SK-N-SH (cell line): ENCODE data around the gene TNFRSF18. TPM values are rescaled to one million over a fixed set of nuclear protein-coding genes. Genes with fewer than 3 reads are reported as not detected.

ENCODE experiments used
- CTCF ChIA-PET: fragments of 300-600, 350-600 bp; formaldehyde crosslinking; extraction: SDS; loops from one replicate; lab custom pipeline; 2021; lab: Yijun Ruan, JAX
- POLR2A ChIA-PET: fragments of 350-600 bp; sonication (Branson Sonifier 250); formaldehyde crosslinking; extraction: SDS; loops from one replicate; lab custom pipeline; 2020; ENCODE audit warnings: antibody characterized with exemption, inconsistent platforms; lab: Yijun Ruan, JAX
- DNase-seq: peaks from one replicate; pipeline ENCODE4 v3.0.0; 2012
- H2AFZ ChIP-seq: fragments of 200-600 bp; sonication (generic); 2 replicates; pipeline ENCODE4 v1.8.1; 2016; ENCODE audit warnings: antibody characterized with exemption, mild to moderate bottlenecking, low read depth
- H3F3A ChIP-seq: fragments of 200-600 bp; sonication (generic); replicated peaks from 2 replicates; pipeline ENCODE3; 2016; ENCODE audit warnings: antibody characterized with exemption, mild to moderate bottlenecking; ENCODE audit not compliant: insufficient read depth
- H3K27ac ChIP-seq, 2 experiments: fragments of 200-500 bp in 1 of 2; fragments of 200-600 bp in 1 of 2; sonication (Bioruptor generic) in 1 of 2; sonication (generic), shearing (Covaris generic) in 1 of 2; 2 replicates each; pipeline versions ENCODE4 v1.5.1 to v1.6.1; 2014 to 2016; ENCODE audit warnings: low read depth in 2 of 2, inconsistent platforms in 1 of 2, low read length in 1 of 2, mild to moderate bottlenecking in 1 of 2, mixed read lengths in 1 of 2
- H3K27me3 ChIP-seq: fragments of 200-600 bp; sonication (generic), shearing (Covaris generic); 2 replicates; pipeline ENCODE4 v1.6.1; 2016; ENCODE audit warnings: mixed run types; ENCODE audit not compliant: insufficient read depth
- H3K36me3 ChIP-seq, 2 experiments: fragments of 200-500 bp in 1 of 2; fragments of 200-600 bp in 1 of 2; sonication (Bioruptor generic) in 1 of 2; sonication (generic) in 1 of 2; replicated peaks in 1 of 2; 2 replicates each; pipeline versions ENCODE3 to v1.5.1; 2014 to 2016; ENCODE audit warnings: low read length in 1 of 2, mild to moderate bottlenecking in 1 of 2; ENCODE audit not compliant: insufficient read depth in 2 of 2, control insufficient read depth in 1 of 2
- H3K4me1 ChIP-seq, 2 experiments: fragments of 200-500 bp in 1 of 2; fragments of 200-600 bp in 1 of 2; sonication (Bioruptor generic) in 1 of 2; sonication (generic), shearing (Covaris generic) in 1 of 2; 2 replicates each; pipeline versions ENCODE4 v1.5.1 to v1.6.1; 2014 to 2016; ENCODE audit warnings: low read depth in 1 of 2, low read length in 1 of 2, mixed run types in 1 of 2; ENCODE audit not compliant: insufficient read depth in 2 of 2, control insufficient read depth in 1 of 2
- H3K4me2 ChIP-seq: fragments of 200-600 bp; sonication (generic), shearing (Covaris generic); 2 replicates; pipeline ENCODE4 v1.6.1; 2017; ENCODE audit warnings: mixed run types
- H3K4me3 ChIP-seq, 2 experiments: fragments of 200-500 bp in 1 of 2; fragments of 200-600 bp in 1 of 2; sonication (Bioruptor generic) in 1 of 2; sonication (generic), shearing (Covaris generic) in 1 of 2; 2 replicates each; pipeline versions ENCODE4 v1.5.1 to v1.8.1; 2014 to 2016; ENCODE audit warnings: low read depth in 2 of 2, inconsistent platforms in 1 of 2, low read length in 1 of 2, mild to moderate bottlenecking in 1 of 2, mixed read lengths in 1 of 2, moderate library complexity in 1 of 2
- H3K79me2 ChIP-seq: fragments of 200-600 bp; sonication (generic); 2 replicates; pipeline ENCODE4 v1.8.1; 2017; ENCODE audit warnings: mild to moderate bottlenecking; ENCODE audit not compliant: insufficient read depth
- H3K9ac ChIP-seq: fragments of 200-600 bp; sonication (generic); 2 replicates; pipeline ENCODE4 v1.6.1; 2017; ENCODE audit warnings: mixed run types
- H3K9me2 ChIP-seq: fragments of 200-600 bp; sonication (generic); 2 replicates; pipeline ENCODE4 v1.6.1; 2017; ENCODE audit warnings: mixed run types
- H3K9me3 ChIP-seq: fragments of 200-600 bp; sonication (generic); 2 replicates; pipeline ENCODE4 v1.6.1; 2017; ENCODE audit warnings: mixed run types, mild to moderate bottlenecking, moderate library complexity
- H4K20me1 ChIP-seq: fragments of 200-600 bp; sonication (generic); 2 replicates; pipeline ENCODE4 v1.6.1; 2017; ENCODE audit warnings: mild to moderate bottlenecking, mixed run types; ENCODE audit not compliant: insufficient read depth
- FOSL2 ChIP-seq: IDR thresholded peaks from 2 replicates; pipeline ENCODE4 v1.4.0; 2012; ENCODE audit warnings: low read depth, mild to moderate bottlenecking, moderate library complexity, borderline replicate concordance
- FOXJ3 ChIP-seq: sonication (generic); formaldehyde crosslinking; IDR thresholded peaks from 2 replicates; pipeline ENCODE4 v1.5.1; 2020; ENCODE audit warnings: mild to moderate bottlenecking, missing genetic modification reagents
- FOXM1 ChIP-seq: IDR thresholded peaks from 2 replicates; pipeline ENCODE4 v1.4.0; 2012; ENCODE audit warnings: low read depth, mild to moderate bottlenecking
- GABPA ChIP-seq: IDR thresholded peaks from 2 replicates; pipeline ENCODE4 v1.4.0; 2012; ENCODE audit warnings: low read depth, mild to moderate bottlenecking
- GATA2 ChIP-seq: sonication (generic); formaldehyde crosslinking; IDR thresholded peaks from 2 replicates; pipeline ENCODE4 v1.5.0; 2020; ENCODE audit warnings: mild to moderate bottlenecking, missing genetic modification reagents
- IRF3 ChIP-seq: fragments of 150-350 bp; IDR thresholded peaks from 2 replicates; pipeline ENCODE4 v1.6.1; 2016; ENCODE audit warnings: mild to moderate bottlenecking, low read depth, low read length
- JUND ChIP-seq: IDR thresholded peaks from 2 replicates; pipeline ENCODE4 v1.4.0; 2012
- MEF2A ChIP-seq: IDR thresholded peaks from 2 replicates; pipeline ENCODE4 v1.4.0; 2012; ENCODE audit warnings: low read depth, borderline replicate concordance
- MXI1 ChIP-seq: IDR thresholded peaks from 2 replicates; pipeline ENCODE4 v1.6.1; 2012; ENCODE audit warnings: mild to moderate bottlenecking, low read depth, low read length, improper control_type of control experiment
- NRF1 ChIP-seq: IDR thresholded peaks from 2 replicates; pipeline ENCODE4 v1.6.1; 2012; ENCODE audit warnings: low read depth, mild to moderate bottlenecking, low read length
- PBX3 ChIP-seq: IDR thresholded peaks from 2 replicates; pipeline ENCODE4; 2012
- POLR2AphosphoS5 ChIP-seq: IDR thresholded peaks from 2 replicates; pipeline ENCODE4 v1.6.1; 2012; ENCODE audit warnings: low read depth, low read length
- RAD21 ChIP-seq: IDR thresholded peaks from 2 replicates; pipeline ENCODE4 v1.6.1; 2012; ENCODE audit warnings: mild to moderate bottlenecking, low read length
- TAF1 ChIP-seq: IDR thresholded peaks from 2 replicates; pipeline ENCODE4 v1.6.1; 2012; ENCODE audit warnings: low read depth, mild to moderate bottlenecking, low read length, moderate library complexity, borderline replicate concordance
- TCF12 ChIP-seq: IDR thresholded peaks from 2 replicates; pipeline ENCODE4 v1.4.0; 2012
- TEAD4 ChIP-seq: IDR thresholded peaks from 2 replicates; pipeline ENCODE4 v1.4.0; 2012; ENCODE audit warnings: mild to moderate bottlenecking, borderline replicate concordance; ENCODE audit not compliant: insufficient read depth
- YY1 ChIP-seq: IDR thresholded peaks from 2 replicates; pipeline ENCODE4 v1.4.0; 2012; ENCODE audit warnings: low read depth, mild to moderate bottlenecking
- WGBS: methylation state at CpG from one replicate; pipeline ENCODE4 v1.1.6; 2017; ENCODE audit warnings: low lambda C conversion rate; 5-methylcytosine and 5-hydroxymethylcytosine counted together
- polyA plus RNA-seq, 3 experiments: library from polyadenylated mRNA; depleted of rRNA; stranded (reverse); fragments of >200 nt; gene quantifications; 2 replicates each; pipeline ENCODE4 v1.2.3, GENCODE V29; 2012
- TF ChIP-seq, protein P1 (sequence below): IDR thresholded peaks from 2 replicates; pipeline ENCODE4 v1.4.0; 2012; ENCODE audit warnings: low read depth, borderline replicate concordance
- TF ChIP-seq, protein P2 (sequence below): IDR thresholded peaks from 2 replicates; pipeline ENCODE4 v1.4.0; 2012; ENCODE audit warnings: low read depth, borderline replicate concordance

TNFRSF18 gene
- polyA plus RNA-seq, 1 of the 3 experiments (the other 2 are of a cell fraction): 0.05 TPM

DNA sequence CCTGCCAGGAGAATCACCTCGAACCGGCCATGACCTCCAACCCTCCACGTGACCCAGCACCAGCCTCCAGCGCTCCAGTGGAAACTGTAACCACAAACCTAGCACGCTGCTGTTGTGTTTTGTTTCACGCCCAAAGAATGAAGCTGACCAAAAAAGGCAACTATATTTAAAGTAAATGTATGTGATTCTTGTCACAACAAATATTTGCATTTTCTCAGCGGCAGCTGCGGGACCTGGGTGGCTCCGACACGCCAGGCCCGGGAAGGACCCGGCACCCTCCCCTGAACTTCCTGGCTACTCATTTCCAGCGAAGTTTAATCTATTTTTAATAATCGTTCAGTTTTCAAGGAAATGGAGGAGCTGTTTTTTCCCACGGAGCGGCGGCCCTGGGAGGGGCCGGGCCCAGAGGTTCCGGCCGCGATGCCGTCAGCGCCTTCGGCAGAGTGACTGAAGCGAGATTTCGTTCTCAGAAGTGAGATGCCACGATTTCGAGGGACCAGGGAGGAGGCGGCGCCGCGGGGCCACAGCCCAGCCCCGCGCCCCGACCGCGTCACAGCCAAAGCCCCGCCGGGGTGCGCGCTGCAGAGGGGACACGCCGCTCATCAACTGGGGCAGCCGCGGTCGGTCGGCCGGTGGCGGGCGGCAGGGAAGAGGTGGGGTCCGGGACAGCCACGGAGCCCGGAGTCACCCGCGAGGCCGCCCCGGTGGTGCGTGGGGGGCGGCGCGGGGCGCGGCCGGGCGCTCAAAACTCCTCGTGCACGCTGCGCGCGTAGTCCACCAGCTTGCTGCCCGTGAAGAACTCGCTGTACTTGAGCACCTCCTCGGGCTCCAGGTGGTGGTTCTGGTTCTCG is 10.6 kb upstream of the TNFRSF18 start:
- Histone ChIP-seq H3K36me3 (peaks cover 0 to 44% of the 10 kb centered on the region in 2 experiments), H3K79me2 (no peaks in the 10 kb centered on the region), H3K9ac (no peak overlapping the region), H3K27me3 (no peaks in the 10 kb centered on the region), H3K4me3 (no peak overlapping the region), H3K9me3 (no peaks in the 10 kb centered on the region), H3K9me2 (no peaks in the 10 kb centered on the region), H3K4me1 (no peaks in the 10 kb centered on the region), H3F3A (no peaks in the 10 kb centered on the region), H3K27ac (no peak overlapping the region), H4K20me1 (no peaks in the 10 kb centered on the region), H2AFZ (no peak overlapping the region), H3K4me2 (no peak overlapping the region)
- TF ChIP-seq TAF1 (no peak), YY1 (no peak), FOXJ3 (CRISPR knock-in tag) (no peak), FOXM1 (no peak), MEF2A (no peak), IRF3 (no peak), POLR2AphosphoS5 (no peak), RAD21 (no peak), GABPA (no peak), PBX3 (no peak), GATA2 (CRISPR knock-in tag) (no peak), FOSL2 (no peak), JUND (no peak), MXI1 (no peak), TCF12 (no peak), NRF1 (no peak), TEAD4 (no peak)
- TF ChIP-seq, protein P1, sequence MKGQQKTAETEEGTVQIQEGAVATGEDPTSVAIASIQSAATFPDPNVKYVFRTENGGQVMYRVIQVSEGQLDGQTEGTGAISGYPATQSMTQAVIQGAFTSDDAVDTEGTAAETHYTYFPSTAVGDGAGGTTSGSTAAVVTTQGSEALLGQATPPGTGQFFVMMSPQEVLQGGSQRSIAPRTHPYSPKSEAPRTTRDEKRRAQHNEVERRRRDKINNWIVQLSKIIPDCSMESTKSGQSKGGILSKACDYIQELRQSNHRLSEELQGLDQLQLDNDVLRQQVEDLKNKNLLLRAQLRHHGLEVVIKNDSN: no peak
- TF ChIP-seq, protein P2, sequence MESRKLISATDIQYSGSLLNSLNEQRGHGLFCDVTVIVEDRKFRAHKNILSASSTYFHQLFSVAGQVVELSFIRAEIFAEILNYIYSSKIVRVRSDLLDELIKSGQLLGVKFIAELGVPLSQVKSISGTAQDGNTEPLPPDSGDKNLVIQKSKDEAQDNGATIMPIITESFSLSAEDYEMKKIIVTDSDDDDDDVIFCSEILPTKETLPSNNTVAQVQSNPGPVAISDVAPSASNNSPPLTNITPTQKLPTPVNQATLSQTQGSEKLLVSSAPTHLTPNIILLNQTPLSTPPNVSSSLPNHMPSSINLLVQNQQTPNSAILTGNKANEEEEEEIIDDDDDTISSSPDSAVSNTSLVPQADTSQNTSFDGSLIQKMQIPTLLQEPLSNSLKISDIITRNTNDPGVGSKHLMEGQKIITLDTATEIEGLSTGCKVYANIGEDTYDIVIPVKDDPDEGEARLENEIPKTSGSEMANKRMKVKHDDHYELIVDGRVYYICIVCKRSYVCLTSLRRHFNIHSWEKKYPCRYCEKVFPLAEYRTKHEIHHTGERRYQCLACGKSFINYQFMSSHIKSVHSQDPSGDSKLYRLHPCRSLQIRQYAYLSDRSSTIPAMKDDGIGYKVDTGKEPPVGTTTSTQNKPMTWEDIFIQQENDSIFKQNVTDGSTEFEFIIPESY: no peak
- POLR2A ChIA-PET: interaction anchor here (0.6 kb wide), 1 partner anchor 35 kb away, joined by 3 read pairs; no protein-coding TSS in a partner anchor
- no peak for DNase-seq
- 93% methylated on average over 32 of the region's 74 CpGs for WGBS
- CTCF ChIA-PET: no interaction called here
